HEK293T (cell line): ENCODE results near the gene COX10.

ENCODE experiments used
- CTCF ChIA-PET: fragments of 350-600 bp; formaldehyde crosslinking; extraction: SDS; loops from one replicate; lab custom pipeline; 2021; ENCODE audit warnings: antibody characterized with exemption, inconsistent platforms; lab: Yijun Ruan, JAX
- POLR2A ChIA-PET: fragments of 350-600 bp; formaldehyde crosslinking; extraction: SDS; loops from one replicate; lab custom pipeline; 2020; ENCODE audit warnings: antibody characterized with exemption, inconsistent platforms; lab: Yijun Ruan, JAX
- DNase-seq: peaks from one replicate; pipeline ENCODE4 v3.0.0; 2012; ENCODE audit warnings: mixed read lengths; ENCODE audit errors: extremely low spot score
- ARNT ChIP-seq: fragments of 450-650 bp; IDR thresholded peaks from 2 replicates; pipeline ENCODE4 v1.6.1; 2017; ENCODE audit warnings: mild to moderate bottlenecking
- BHLHE40 ChIP-seq: fragments of 450-650 bp; IDR thresholded peaks from 2 replicates; pipeline ENCODE4 v1.6.1; 2016; ENCODE audit warnings: mild to moderate bottlenecking, moderate library complexity, borderline replicate concordance
- CTBP1 ChIP-seq: fragments of 450-650 bp; IDR thresholded peaks from 2 replicates; pipeline ENCODE4 v1.6.1; 2016; ENCODE audit warnings: borderline replicate concordance
- ELF4 ChIP-seq: fragments of 450-650 bp; IDR thresholded peaks from 2 replicates; pipeline ENCODE4 v1.6.1; 2017; ENCODE audit warnings: antibody characterized with exemption
- FOXA1 ChIP-seq: fragments of 450-650 bp; IDR thresholded peaks from 2 replicates; pipeline ENCODE4 v1.6.1; 2016; ENCODE audit warnings: mild to moderate bottlenecking
- FOXK2 ChIP-seq: fragments of 450-650 bp; IDR thresholded peaks from 2 replicates; pipeline ENCODE4 v1.6.1; 2016; ENCODE audit warnings: mild to moderate bottlenecking
- FOXM1 ChIP-seq: fragments of 450-650 bp; IDR thresholded peaks from 2 replicates; pipeline ENCODE4 v1.6.1; 2017; ENCODE audit warnings: mild to moderate bottlenecking, borderline replicate concordance
- HDGF ChIP-seq: fragments of 450-650 bp; IDR thresholded peaks from 2 replicates; pipeline ENCODE4 v1.6.1; 2017; ENCODE audit warnings: antibody characterized with exemption, borderline replicate concordance
- L3MBTL2 ChIP-seq: fragments of 450-650 bp; conservative IDR thresholded peaks from 2 replicates; pipeline ENCODE4 v1.6.1; 2016; ENCODE audit warnings: mild to moderate bottlenecking
- LEF1 ChIP-seq: fragments of 450-650 bp; IDR thresholded peaks from 2 replicates; pipeline ENCODE4 v1.6.1; 2017; ENCODE audit warnings: mild to moderate bottlenecking, borderline replicate concordance
- NFRKB ChIP-seq: fragments of 450-650 bp; IDR thresholded peaks from 2 replicates; pipeline ENCODE4 v1.6.1; 2016; ENCODE audit warnings: mild to moderate bottlenecking, moderate library complexity
- PKNOX1 ChIP-seq: fragments of 450-650 bp; IDR thresholded peaks from 2 replicates; pipeline ENCODE4 v1.6.1; 2016
- SP1 ChIP-seq: fragments of 450-650 bp; IDR thresholded peaks from 2 replicates; pipeline ENCODE4 v1.6.1; 2017
- SUZ12 ChIP-seq: fragments of 450-650 bp; IDR thresholded peaks from 2 replicates; pipeline ENCODE4 v1.6.1; 2016; ENCODE audit warnings: mild to moderate bottlenecking
- TARDBP ChIP-seq: fragments of 450-650 bp; IDR thresholded peaks from 2 replicates; pipeline ENCODE4 v1.6.1; 2016
- ZNF384 ChIP-seq: fragments of 450-650 bp; IDR thresholded peaks from 2 replicates; pipeline ENCODE4 v1.6.1; 2016

The COX10 gene

GRCh38 chr17:14098246-14098645 lies 28.9 kb downstream of the COX10 start:
- DNase-seq = no peak
- ChIA-PET CTCF (no interaction called here), POLR2A (no interaction called here)
- TF ChIP-seq CTBP1 (no peak), L3MBTL2 (no peak), ELF4 (no peak), FOXA1 (no peak), NFRKB (no peak), PKNOX1 (no peak), TARDBP (no peak), SUZ12 (no peak), SP1 (no peak), LEF1 (no peak), HDGF (no peak), BHLHE40 (no peak), ZNF384 (no peak), ARNT (no peak), FOXK2 (no peak), FOXM1 (no peak)

DNA sequence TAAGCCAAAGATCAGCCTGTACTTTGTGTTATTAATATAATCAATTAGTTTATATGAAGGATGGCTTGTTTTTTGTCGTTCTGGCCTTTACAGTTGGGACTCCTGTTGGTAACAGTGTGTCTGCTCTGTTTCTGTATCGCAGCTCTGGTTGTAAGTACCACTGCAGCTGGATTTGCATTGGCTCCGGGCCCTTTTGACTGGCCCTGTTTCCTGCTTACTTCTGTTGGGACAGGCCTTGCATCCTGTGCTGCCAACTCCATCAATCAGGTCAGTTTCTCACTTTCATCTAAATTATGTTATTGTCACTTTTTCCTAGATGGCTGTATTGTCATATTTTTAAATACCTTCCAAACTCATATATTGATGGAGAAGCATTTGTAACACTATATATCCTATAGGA lies 32.7 kb downstream of the COX10 start:
- TF ChIP-seq LEF1 (no peak), TARDBP (no peak), HDGF (no peak), SUZ12 (no peak)
- POLR2A ChIA-PET = no interaction called here
- DNase-seq = no peak
- CTCF ChIA-PET = no interaction called here

DNA sequence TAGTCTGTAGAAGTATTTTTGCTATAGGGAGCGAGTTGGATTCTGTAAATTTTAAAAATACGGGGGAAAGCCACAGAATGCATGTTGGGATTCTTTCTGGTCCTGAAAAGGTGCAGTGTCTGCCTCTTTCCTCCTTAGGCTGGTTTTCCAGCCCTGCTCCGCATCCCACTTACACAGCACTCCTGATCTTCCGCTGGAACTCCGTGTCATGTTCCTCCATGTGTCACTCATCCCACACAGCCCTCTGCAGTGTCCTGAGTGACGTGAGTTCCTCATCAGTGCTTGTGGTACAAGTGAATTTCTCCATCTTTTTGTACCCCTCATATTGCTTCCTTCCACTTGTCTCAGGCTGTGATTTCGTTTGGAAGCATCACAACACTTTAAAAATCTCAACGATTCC lies 34.5 kb downstream of the COX10 start:
- TF ChIP-seq LEF1 (no peak), ZNF384 (no peak), HDGF (no peak), SUZ12 (no peak), FOXA1 (no peak), TARDBP (no peak), BHLHE40 (no peak), CTBP1 (no peak), FOXM1 (no peak), L3MBTL2 (no peak), ARNT (no peak)
- CTCF ChIA-PET = no interaction called here
- no peak for DNase-seq
- POLR2A ChIA-PET = no interaction called here

GRCh38 chr17:14104734-14105133 lies 35.4 kb downstream of the COX10 start:
- DNase-seq = no peak
- ChIA-PET CTCF (no interaction called here), POLR2A (no interaction called here)
- no peak for TF ChIP-seq HDGF
- no peak for TF ChIP-seq ZNF384
- no peak for TF ChIP-seq CTBP1
- no peak for TF ChIP-seq TARDBP
- no peak for TF ChIP-seq SP1
- TF ChIP-seq ELF4 = no peak
- TF ChIP-seq LEF1 = no peak
- TF ChIP-seq FOXM1 = no peak
- no peak for TF ChIP-seq SUZ12
- no peak for TF ChIP-seq PKNOX1
- no peak for TF ChIP-seq ARNT
- TF ChIP-seq FOXK2 = no peak
- no peak for TF ChIP-seq FOXA1

GRCh38 chr17:14107889-14108288 lies 38.6 kb downstream of the COX10 start:
- ChIA-PET POLR2A (no interaction called here), CTCF (no interaction called here)
- no peak for TF ChIP-seq ZNF384
- no peak for TF ChIP-seq ELF4
- TF ChIP-seq NFRKB = no peak
- no peak for TF ChIP-seq BHLHE40
- TF ChIP-seq FOXM1 = no peak
- no peak for TF ChIP-seq LEF1
- TF ChIP-seq FOXK2 = no peak
- TF ChIP-seq L3MBTL2 = no peak
- no peak for TF ChIP-seq HDGF
- no peak for TF ChIP-seq SP1
- TF ChIP-seq FOXA1 = no peak
- no peak for TF ChIP-seq PKNOX1
- no peak for TF ChIP-seq ARNT
- no peak for TF ChIP-seq CTBP1
- TF ChIP-seq TARDBP = no peak
- no peak for DNase-seq

DNA sequence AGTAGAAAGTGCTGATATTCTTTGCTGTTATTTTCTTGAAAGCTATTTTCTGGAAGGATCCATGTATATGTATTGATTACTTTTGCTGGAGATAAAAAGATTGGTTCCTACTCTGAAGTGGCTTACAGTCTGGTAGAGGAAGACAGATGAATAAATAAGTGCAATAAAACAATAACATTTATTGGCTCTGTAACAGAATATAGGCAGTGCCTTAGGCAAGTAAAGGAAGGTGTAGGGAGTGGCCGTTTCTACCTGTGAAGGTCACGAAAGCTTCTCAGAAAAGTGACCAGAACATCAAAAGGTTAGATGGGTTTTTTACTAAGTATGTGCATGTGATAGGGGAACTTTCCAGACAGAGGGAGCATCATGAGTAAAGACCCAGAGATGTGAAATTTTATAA lies 43.1 kb downstream of the COX10 start:
- CTCF ChIA-PET = no interaction called here
- POLR2A ChIA-PET = no interaction called here
- DNase-seq = no peak
- TF ChIP-seq PKNOX1 (no peak), FOXA1 (no peak), LEF1 (no peak), NFRKB (no peak), FOXM1 (no peak), HDGF (no peak), BHLHE40 (no peak), SUZ12 (no peak), ZNF384 (no peak), FOXK2 (no peak), CTBP1 (no peak), ELF4 (no peak), TARDBP (no peak), SP1 (no peak), ARNT (no peak)
